Endothelial cell (in vitro differentiated cells): ENCODE data around the gene PTGIR. TPM values are rescaled to one million over a fixed set of nuclear protein-coding genes. Genes with fewer than 3 reads are reported as not detected.

ENCODE experiments used
- DNase-seq: peaks from one replicate; pipeline ENCODE4 v3.0.0; 2021; ENCODE audit warnings: low spot score
- H3K27ac Mint-ChIP-seq: one replicate; pipeline ENCODE4 v1.8.0; 2021; ENCODE audit warnings: mixed read lengths, inconsistent platforms; ENCODE audit not compliant: unreplicated experiment
- H3K27me3 Mint-ChIP-seq: one replicate; pipeline ENCODE4 v1.8.0; 2021; ENCODE audit warnings: mild to moderate bottlenecking, moderate library complexity, mixed read lengths, inconsistent platforms; ENCODE audit not compliant: unreplicated experiment
- H3K36me3 Mint-ChIP-seq: one replicate; pipeline ENCODE4 v1.8.0; 2021; ENCODE audit warnings: mild to moderate bottlenecking, low read depth, mixed read lengths, inconsistent platforms; ENCODE audit not compliant: unreplicated experiment
- H3K4me1 Mint-ChIP-seq: one replicate; pipeline ENCODE4 v1.8.0; 2021; ENCODE audit warnings: mild to moderate bottlenecking, mixed read lengths, inconsistent platforms; ENCODE audit not compliant: unreplicated experiment
- H3K4me3 Mint-ChIP-seq: one replicate; pipeline ENCODE4 v1.8.0; 2021; ENCODE audit warnings: mild to moderate bottlenecking, mixed read lengths, inconsistent platforms; ENCODE audit not compliant: unreplicated experiment
- H3K9me3 Mint-ChIP-seq: one replicate; pipeline ENCODE4 v1.8.0; 2021; ENCODE audit warnings: mixed read lengths, inconsistent platforms; ENCODE audit not compliant: unreplicated experiment
- CTCF ChIP-seq: fragments of 200-600 bp; sonication (generic); IDR thresholded peaks from one replicate; pipeline ENCODE4 v1.5.0; 2021; ENCODE audit warnings: antibody characterized with exemption; ENCODE audit not compliant: unreplicated experiment
- total RNA-seq: library from RNA; stranded (reverse); fragmentation: NEBNext Ultra II Directional; extraction: Animal tissue kit (Norgen Biotek cat#: 25700); gene quantifications from one replicate; pipeline ENCODE4 v1.2.1, GENCODE V29; 2021; ENCODE audit not compliant: unreplicated experiment

Gene PTGIR
- total RNA-seq, 1 donor from 2014 or later: not detected

GRCh38 chr19:46611776-46612175 is 13.1 kb downstream of the PTGIR start:
- H3K27me3 Mint-ChIP-seq: peaks cover 23% of the 10 kb centered on the region

GRCh38 chr19:46610851-46611770 is 13.8 kb downstream of the PTGIR start:
- H3K9me3 Mint-ChIP-seq: no peaks in the 10 kb centered on the region
- no peak overlapping the region for H3K27ac Mint-ChIP-seq
- H3K4me3 Mint-ChIP-seq: no peak overlapping the region
- peaks cover 23% of the 10 kb centered on the region for H3K27me3 Mint-ChIP-seq
- no peak for TF ChIP-seq CTCF
- peaks cover 3% of the 10 kb centered on the region for H3K4me1 Mint-ChIP-seq
- peaks cover 28% of the 10 kb centered on the region for H3K36me3 Mint-ChIP-seq
- DNase-seq: no peak

More at GRCh38 chr19:46611776-46612175, 13.1 kb downstream of the PTGIR start:
- Mint-ChIP-seq H3K4me1 (peaks cover 3% of the 10 kb centered on the region), H3K4me3 (no peak overlapping the region), H3K27ac (no peak overlapping the region), H3K9me3 (no peaks in the 10 kb centered on the region), H3K36me3 (peaks cover 21% of the 10 kb centered on the region)
- no peak for TF ChIP-seq CTCF
- no peak for DNase-seq

GRCh38 chr19:46610413-46610775 is 14.5 kb downstream of the PTGIR start:
- Mint-ChIP-seq H3K27ac (no peak overlapping the region), H3K36me3 (peaks cover 28% of the 10 kb centered on the region), H3K4me1 (peaks cover 3% of the 10 kb centered on the region), H3K27me3 (peaks cover 23% of the 10 kb centered on the region), H3K4me3 (no peak overlapping the region), H3K9me3 (no peaks in the 10 kb centered on the region)
- no peak for DNase-seq
- TF ChIP-seq CTCF: no peak

GRCh38 chr19:46609511-46610412 is 15.1 kb downstream of the PTGIR start:
- DNase-seq: no peak
- peak overlapping the region; percentile 84 for H3K4me3 Mint-ChIP-seq
- no peak overlapping the region for H3K27ac Mint-ChIP-seq
- peaks cover 28% of the 10 kb centered on the region for H3K36me3 Mint-ChIP-seq
- no peaks in the 10 kb centered on the region for H3K9me3 Mint-ChIP-seq
- H3K4me1 Mint-ChIP-seq: peaks cover 3% of the 10 kb centered on the region
- H3K27me3 Mint-ChIP-seq: peaks cover 23% of the 10 kb centered on the region
- TF ChIP-seq CTCF: no peak
